ENCODE measurements around the gene MSANTD3. TPM values are rescaled to one million over a fixed set of nuclear protein-coding genes. Genes with fewer than 3 reads are reported as not detected.

The MSANTD3 gene
- total and polyA plus RNA-seq, 9 of the 15 experiments (the other 6 are each of a cell fraction or from before 2014, with no cell fraction given): 9.4 to 28.7 (median 22.3) TPM

- TF ChIP-seq BRCA1 (IDR thresholded peaks at IDR 0.05): no peak
- no peak for TF ChIP-seq BRCA1 (CRISPR knock-in tag; IDR thresholded peaks at IDR 0.05)
- TF ChIP-seq DNMT1 (IDR thresholded peaks at IDR 0.05): no peak
- TF ChIP-seq HSF4 (CRISPR knock-in tag; IDR thresholded peaks at IDR 0.05; ENCODE audit: borderline replicate concordance): no peak
- no peak for TF ChIP-seq GATAD2B (IDR thresholded peaks at IDR 0.05; ENCODE audit: borderline replicate concordance)
- no peak for TF ChIP-seq ZNF696 (CRISPR knock-in tag; conservative IDR thresholded peaks at IDR 0.05)
- TF ChIP-seq L3MBTL2 (IDR thresholded peaks at IDR 0.05): no peak
- no peak for TF ChIP-seq THRAP3 (IDR thresholded peaks at IDR 0.05; ENCODE audit: borderline replicate concordance)
- TF ChIP-seq KDM1A (IDR thresholded peaks at IDR 0.05): peak in 1 of 2 experiments; percentile 38; a peak in 1 of 4 replicates
- TF ChIP-seq ZNF764 (CRISPR knock-in tag; IDR thresholded peaks at IDR 0.05; ENCODE audit: low read depth): no peak
- TF ChIP-seq ZNF511 (CRISPR knock-in tag; IDR thresholded peaks at IDR 0.05): no peak
- peak; percentile 57; the same call in 1 of the 2 replicates for TF ChIP-seq CTBP1 (IDR thresholded peaks at IDR 0.05; ENCODE audit: borderline replicate concordance)
- TF ChIP-seq POLR3G (IDR thresholded peaks at IDR 0.05; ENCODE audit: extremely low read depth, insufficient read length, insufficient replicate concordance): no peak
- TF ChIP-seq PKNOX1 (IDR thresholded peaks at IDR 0.05): peak; percentile 33; the same call in 1 of the 2 replicates
- TF ChIP-seq PCBP2 (IDR thresholded peaks at IDR 0.05; ENCODE audit: low read depth, low read length, poor library complexity, severe bottlenecking): no peak
- no peak for TF ChIP-seq ERF (CRISPR knock-in tag; IDR thresholded peaks at IDR 0.05)
- no peak for TF ChIP-seq ETV6 (IDR thresholded peaks at IDR 0.05; ENCODE audit: borderline replicate concordance in 1 of 2, low read depth in 2 of 2, low read length in 1 of 2)
- TF ChIP-seq ETV6 (CRISPR knock-in tag; IDR thresholded peaks at IDR 0.05; ENCODE audit: borderline replicate concordance): no peak
- TF ChIP-seq NR1H2 (CRISPR knock-in tag; IDR thresholded peaks at IDR 0.05): no peak
- TF ChIP-seq USF1 (CRISPR knock-in tag; IDR thresholded peaks at IDR 0.05): no peak
- TF ChIP-seq HMGN3 (IDR thresholded peaks at IDR 0.05; ENCODE audit: borderline replicate concordance, extremely low read depth, insufficient read length, low read depth, low read length): no peak
- TF ChIP-seq AFF1 (IDR thresholded peaks at IDR 0.05; ENCODE audit: low read depth in 1 of 2, partially characterized antibody in 2 of 2): peak in 1 of 2 experiments; percentile 38
- TF ChIP-seq CHD1 (IDR thresholded peaks at IDR 0.05; ENCODE audit: low read length): no peak
Measured at GRCh38 chr9:100428871-100429654, 2.1 kb downstream of the MSANTD3 start (continued).

Data from K562 (cell line).